ENCODE measurements around the gene AIFM2. TPM values are rescaled to one million over a fixed set of nuclear protein-coding genes. Genes with fewer than 3 reads are reported as not detected.

Gene AIFM2
- total and polyA plus RNA-seq, 2 experiments from 2014 or later, result 5.7 to 8.1 TPM

GRCh38 chr10:70155255-70155838 lies 22.7 kb upstream of the AIFM2 start:
- H3K27ac ChIP-seq, result no peak overlapping the region
- H3K27me3 ChIP-seq (replicated peaks; ENCODE audit: insufficient read depth), result no peaks in the 10 kb centered on the region
- H3K9me3 ChIP-seq (ENCODE audit: low read depth), result no peaks in the 10 kb centered on the region
- peaks cover 16% of the 10 kb centered on the region for H3K4me1 ChIP-seq (ENCODE audit: insufficient read depth)
- no peaks in the 10 kb centered on the region for H3K9me2 ChIP-seq (ENCODE audit: insufficient read depth)
- DNase-seq, result no peak
- no peak for TF ChIP-seq EZH2phosphoT487 (IDR thresholded peaks at IDR 0.05; ENCODE audit: insufficient read depth, low read depth)
- no peak for TF ChIP-seq EZH2 (IDR thresholded peaks at IDR 0.05; ENCODE audit: insufficient read depth, poor library complexity, severe bottlenecking)
- peaks cover 100% of the 10 kb centered on the region for H3K79me2 ChIP-seq (ENCODE audit: insufficient read depth)
- 81 to 82% methylated on average over 3 of the region's 3 CpGs for WGBS, 2 experiments (ENCODE audit: low coverage in 1 of 2, low lambda C conversion rate in 2 of 2, missing lambda C conversion rate in 2 of 2)
- peaks cover 63% of the 10 kb centered on the region for H3F3A ChIP-seq (ENCODE audit: insufficient read depth)
- no peak overlapping the region for H2AFZ ChIP-seq
- H3K36me3 ChIP-seq (ENCODE audit: low read depth), result peaks cover 95% of the 10 kb centered on the region
- 0 out of 2 replicates have a peak, but pooled peaks cover 6% of the 10 kb centered on the region for H4K20me1 ChIP-seq (ENCODE audit: insufficient read depth)
- H3K4me3 ChIP-seq, result no peak overlapping the region
- no peak overlapping the region for H3K9ac ChIP-seq
- in situ Hi-C loops (cut with MboI), result no loop called here
- no peak overlapping the region for H3K4me2 ChIP-seq (ENCODE audit: unreplicated experiment)

GRCh38 chr10:70148516-70148915 lies 15.9 kb upstream of the AIFM2 start:
- Histone ChIP-seq H3K79me2 (ENCODE audit: insufficient read depth) (peaks cover 76% of the 10 kb centered on the region), H3K9ac (no peak overlapping the region), H3K27me3 (replicated peaks; ENCODE audit: insufficient read depth) (no peaks in the 10 kb centered on the region), H3K9me3 (ENCODE audit: low read depth) (no peaks in the 10 kb centered on the region), H3F3A (ENCODE audit: insufficient read depth) (peaks cover 64% of the 10 kb centered on the region), H3K36me3 (ENCODE audit: low read depth) (peaks cover 36% of the 10 kb centered on the region), H3K27ac (no peak overlapping the region), H3K4me2 (ENCODE audit: unreplicated experiment) (no peak overlapping the region), H3K4me1 (ENCODE audit: insufficient read depth) (peaks cover 9% of the 10 kb centered on the region), H3K9me2 (ENCODE audit: insufficient read depth) (no peaks in the 10 kb centered on the region), H4K20me1 (ENCODE audit: insufficient read depth) (no peaks in the 10 kb centered on the region), H3K4me3 (no peak overlapping the region), H2AFZ (no peak overlapping the region)
- TF ChIP-seq EZH2 (IDR thresholded peaks at IDR 0.05; ENCODE audit: insufficient read depth, poor library complexity, severe bottlenecking) (no peak), EZH2phosphoT487 (IDR thresholded peaks at IDR 0.05; ENCODE audit: insufficient read depth, low read depth) (no peak)
- DNase-seq, result no peak
- WGBS, 2 experiments (ENCODE audit: low coverage in 1 of 2, low lambda C conversion rate in 2 of 2, missing lambda C conversion rate in 2 of 2), result 78 to 81% methylated on average over 5 of the region's 5 CpGs
- in situ Hi-C loops (cut with MboI), result no loop called here

- H3K27me3 ChIP-seq (replicated peaks; ENCODE audit: insufficient read depth), result no peaks in the 10 kb centered on the region
- H3K36me3 ChIP-seq (ENCODE audit: low read depth), result peaks cover 23% of the 10 kb centered on the region
- no peaks in the 10 kb centered on the region for H3K9me3 ChIP-seq (ENCODE audit: low read depth)
- 1 to 2% methylated on average over 2 of the region's 2 CpGs for WGBS, 2 experiments (ENCODE audit: low coverage in 1 of 2, low lambda C conversion rate in 2 of 2, missing lambda C conversion rate in 2 of 2)
- TF ChIP-seq EZH2 (IDR thresholded peaks at IDR 0.05; ENCODE audit: insufficient read depth, poor library complexity, severe bottlenecking) (no peak), EZH2phosphoT487 (IDR thresholded peaks at IDR 0.05; ENCODE audit: insufficient read depth, low read depth) (no peak)
- peak overlapping the region; percentile 77 for H3K4me3 ChIP-seq
- peak overlapping the region; percentile 92 for H3K9ac ChIP-seq
- peak overlapping the region; percentile 78 for H3K4me2 ChIP-seq (ENCODE audit: unreplicated experiment)
- H3K4me1 ChIP-seq (ENCODE audit: insufficient read depth), result peaks cover 9% of the 10 kb centered on the region
- H2AFZ ChIP-seq, result peak overlapping the region; percentile 44; the same call in 1 of the 2 replicates
- in situ Hi-C loops (cut with MboI), result no loop called here
- no peak for DNase-seq
- H3K9me2 ChIP-seq (ENCODE audit: insufficient read depth), result no peaks in the 10 kb centered on the region
- no peaks in the 10 kb centered on the region for H4K20me1 ChIP-seq (ENCODE audit: insufficient read depth)
- peak overlapping the region; percentile 90 for H3K27ac ChIP-seq
- peaks cover 71% of the 10 kb centered on the region for H3K79me2 ChIP-seq (ENCODE audit: insufficient read depth)
- H3F3A ChIP-seq (ENCODE audit: insufficient read depth), result peaks cover 51% of the 10 kb centered on the region
Measured at GRCh38 chr10:70147259-70147625, 14.6 kb upstream of the AIFM2 start.

- no peak for TF ChIP-seq EZH2 (IDR thresholded peaks at IDR 0.05; ENCODE audit: insufficient read depth, poor library complexity, severe bottlenecking)
- no peak for TF ChIP-seq EZH2phosphoT487 (IDR thresholded peaks at IDR 0.05; ENCODE audit: insufficient read depth, low read depth)
- WGBS, 2 experiments (ENCODE audit: low coverage in 1 of 2, low lambda C conversion rate in 2 of 2, missing lambda C conversion rate in 2 of 2), result 1% methylated on average over 39 of the region's 39 CpGs
- no peaks in the 10 kb centered on the region for H4K20me1 ChIP-seq (ENCODE audit: insufficient read depth)
- peaks cover 65% of the 10 kb centered on the region for H3K79me2 ChIP-seq (ENCODE audit: insufficient read depth)
- in situ Hi-C loops (cut with MboI), result no loop called here
- DNase-seq, result peak; percentile 99
- H3F3A ChIP-seq (ENCODE audit: insufficient read depth), result peaks cover 45% of the 10 kb centered on the region
- no peaks in the 10 kb centered on the region for H3K9me2 ChIP-seq (ENCODE audit: insufficient read depth)
- H3K4me2 ChIP-seq (ENCODE audit: unreplicated experiment), result peak within 1 kb of the TSS; percentile 89
- no peaks in the 10 kb centered on the region for H3K9me3 ChIP-seq (ENCODE audit: low read depth)
- peaks cover 9% of the 10 kb centered on the region for H3K4me1 ChIP-seq (ENCODE audit: insufficient read depth)
- H2AFZ ChIP-seq, result peak within 1 kb of the TSS; percentile 64
- no peaks in the 10 kb centered on the region for H3K27me3 ChIP-seq (replicated peaks; ENCODE audit: insufficient read depth)
- H3K36me3 ChIP-seq (ENCODE audit: low read depth), result peaks cover 17% of the 10 kb centered on the region
- H3K9ac ChIP-seq, result peak within 1 kb of the TSS; percentile 92
- H3K4me3 ChIP-seq, result peak within 1 kb of the TSS; percentile 77
- peak within 1 kb of the TSS; percentile 90 for H3K27ac ChIP-seq
Measured at GRCh38 chr10:70146489-70147258, 14.0 kb upstream of the AIFM2 start, which contains the start of gene TYSND1. TSS of gene TYSND1 (minus strand) at chr10:70146700. CDS start at chr10:70146586, 114 bp downstream.

Measured in GM23248 (cell line).